KBM-7 (cell line): ENCODE data around the gene DPH5.
"Not testable (repeated sequence)": the region's sequence is repeated elsewhere in the genome, so short reads cannot be mapped to it uniquely, and the experiment has no call there.

Source experiments
- DNase-seq: peaks from one replicate; pipeline ENCODE4 v3.0.0-alpha.2; 2015
- in situ Hi-C: fragments of 300-500 bp; cut with MboI; formaldehyde crosslinking; loops from 2 replicates; pipeline ENCODE4 v1.14.3; 2020; ENCODE audit warnings: low sequenced_read_pairs, low pct_unique_long_range_greater_than_20kb, mixed read lengths

The DPH5 gene

DNA sequence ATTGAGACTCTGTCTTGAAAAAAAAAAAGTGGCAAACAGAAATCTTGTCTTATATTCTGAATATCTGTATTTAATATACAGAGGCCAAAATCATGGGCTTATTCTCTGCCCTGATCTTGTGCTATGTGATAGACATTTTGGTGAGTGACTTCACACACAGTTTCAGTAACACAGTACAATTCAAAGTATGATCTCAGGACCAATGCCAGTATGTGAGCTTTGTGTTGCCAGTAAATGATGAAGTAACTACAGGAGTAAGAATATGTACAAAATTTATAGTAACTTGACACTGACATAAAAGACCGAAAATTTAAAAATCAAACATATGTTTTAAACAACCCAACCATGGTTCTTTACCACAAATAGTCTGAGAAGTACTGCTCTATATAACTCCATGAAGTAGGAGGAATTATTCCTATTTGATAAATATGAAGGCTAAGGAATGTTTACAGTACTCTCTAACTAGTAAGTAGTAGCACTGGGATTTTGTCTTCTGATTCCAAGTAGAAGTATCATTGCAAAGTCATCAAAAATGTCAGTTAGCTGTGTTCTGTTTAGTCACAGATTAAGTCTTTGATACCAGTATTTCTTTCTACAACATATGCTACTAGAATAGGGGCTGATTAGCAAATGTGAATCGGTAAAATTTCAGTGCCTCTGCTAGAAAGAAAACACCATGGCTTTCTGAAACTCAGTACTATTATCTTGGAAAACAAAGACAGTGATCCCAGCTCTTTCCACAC lies 25.3 kb downstream of the DPH5 start:
- DNase-seq = no peak
- in situ Hi-C loops = no loop called here

GRCh38 chr1:100998426-100998825 lies 27.2 kb downstream of the DPH5 start:
- in situ Hi-C loops = no loop called here
- DNase-seq = no peak

- DNase-seq = no peak
- in situ Hi-C loops = no loop called here
Observed at GRCh38 chr1:100995198-100995988, 30.2 kb downstream of the DPH5 start.

DNA sequence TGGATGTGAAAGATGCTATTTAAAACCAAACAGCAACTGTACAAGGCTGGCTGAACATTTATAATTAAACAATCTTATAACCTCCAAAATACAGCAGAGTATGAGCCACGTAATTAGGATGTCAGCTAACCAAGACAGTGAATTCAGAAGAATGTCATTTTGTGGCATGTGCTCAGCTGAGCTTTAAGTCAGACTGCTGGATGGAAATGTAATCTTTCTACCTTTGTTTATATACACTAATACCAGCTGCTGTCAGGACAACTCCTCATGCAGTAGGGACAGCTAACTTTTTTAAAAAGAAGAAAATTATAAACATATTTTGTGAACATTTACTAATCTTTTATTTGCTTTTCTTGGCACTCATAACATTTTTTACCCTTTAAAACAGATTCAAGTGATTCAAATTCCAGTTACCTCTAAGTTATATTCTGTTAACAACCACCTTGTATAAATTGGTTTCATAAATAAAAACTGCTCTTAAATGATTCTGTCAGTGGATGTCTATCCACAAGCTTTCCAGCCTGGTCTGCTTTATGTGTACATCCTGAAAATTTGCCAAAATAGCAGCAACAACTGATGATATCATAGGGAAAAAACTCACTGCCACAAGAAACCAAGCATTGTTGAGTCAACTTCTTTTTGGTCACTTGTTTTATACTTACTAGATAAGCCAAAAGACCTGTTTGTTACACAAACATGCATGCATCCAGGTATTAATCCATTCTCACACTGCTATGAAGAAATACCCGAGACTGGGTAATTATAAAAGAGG lies 36.1 kb downstream of the DPH5 start:
- in situ Hi-C loops = no loop called here

GRCh38 chr1:100988121-100988520 lies 37.5 kb downstream of the DPH5 start:
- in situ Hi-C loops = no loop called here
- no peak for DNase-seq

More for the DNA sequence above, 36.1 kb downstream of the DPH5 start:
- no peak for DNase-seq

DNA sequence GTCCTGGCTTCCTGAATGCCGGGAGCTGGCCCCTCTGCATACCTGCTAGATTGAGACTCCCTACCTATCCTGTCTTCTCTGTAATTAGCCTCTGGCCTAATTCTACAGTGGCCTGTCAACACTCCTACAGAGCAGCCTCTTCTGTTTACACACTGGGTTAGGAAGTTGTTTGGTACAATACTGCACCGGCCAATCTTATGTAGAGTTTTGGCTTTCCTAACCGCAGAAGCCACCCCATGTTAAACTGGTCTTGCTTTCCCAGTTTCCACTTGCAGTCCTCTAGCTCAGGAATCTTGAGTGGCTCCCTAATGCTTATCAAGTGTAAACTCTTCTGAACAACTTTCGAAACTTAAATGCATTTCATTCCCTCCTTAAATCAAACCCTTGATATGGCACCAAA lies 42.8 kb downstream of the DPH5 start:
- in situ Hi-C loops = no loop called here
- DNase-seq = no peak

GRCh38 chr1:100979631-100980030 lies 46.0 kb downstream of the DPH5 start:
- in situ Hi-C loops = no loop called here
- no peak for DNase-seq

DNA sequence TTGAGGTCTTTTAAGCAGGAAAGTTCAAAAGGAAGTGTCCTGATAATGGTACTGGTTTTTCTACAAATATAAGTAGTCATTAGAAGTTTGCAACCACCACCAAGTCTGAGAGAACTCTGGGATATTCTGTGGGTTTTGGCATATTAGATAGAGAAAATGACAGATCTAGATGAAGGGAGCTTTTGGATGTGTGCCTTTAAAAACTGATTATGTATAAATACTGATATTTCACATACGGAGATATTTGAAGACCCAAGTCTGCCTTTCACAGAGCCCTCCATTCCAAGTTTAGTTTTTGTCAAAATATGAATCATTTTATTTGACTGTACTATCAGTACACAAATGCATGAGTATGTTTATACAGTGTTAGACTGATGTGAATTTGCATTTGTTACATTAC lies 48.6 kb downstream of the DPH5 start:
- DNase-seq = no peak
- in situ Hi-C loops = no loop called here

DNA sequence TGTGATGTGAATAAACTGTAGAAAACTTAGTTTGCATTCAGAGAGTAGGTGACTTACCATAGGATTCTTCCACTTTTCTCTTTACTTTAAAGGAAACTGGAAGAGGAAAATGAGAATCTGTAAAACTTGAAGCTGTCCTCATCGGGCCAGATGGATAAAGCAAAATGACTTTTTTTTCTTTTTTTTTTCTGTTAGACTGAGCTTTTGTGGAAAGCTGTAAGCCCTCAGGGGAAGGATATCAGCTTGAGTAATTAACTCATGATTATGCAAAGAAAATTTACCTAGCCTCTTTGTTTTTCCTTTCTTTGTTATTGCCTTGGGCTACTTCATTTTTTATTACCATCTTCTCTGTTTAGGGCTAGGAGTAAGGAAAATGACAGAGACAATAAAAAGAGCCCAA lies 53.4 kb downstream of the DPH5 start:
- in situ Hi-C loops = no loop called here
- DNase-seq = no peak

DNA sequence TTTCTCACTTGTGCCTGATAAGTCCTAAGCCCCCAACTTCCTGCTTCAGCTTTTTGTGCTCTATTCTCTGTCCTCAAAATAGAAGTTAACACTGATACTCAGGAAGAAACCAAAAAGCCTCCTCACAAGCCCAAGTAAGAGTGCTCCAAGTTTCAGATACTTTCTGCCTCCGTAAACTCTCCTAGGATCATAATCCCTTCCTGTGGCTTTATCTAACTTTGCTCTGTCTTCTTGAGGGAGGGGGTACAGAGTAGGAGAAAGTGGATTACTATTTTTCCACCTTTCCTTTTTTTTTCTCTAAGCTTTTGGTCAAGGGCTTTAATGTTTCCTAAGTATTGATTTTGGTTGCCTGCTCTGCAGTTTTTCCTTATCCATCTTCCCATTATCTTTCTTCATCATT lies 54.6 kb downstream of the DPH5 start:
- DNase-seq = no peak
- in situ Hi-C loops = no loop called here

DNA sequence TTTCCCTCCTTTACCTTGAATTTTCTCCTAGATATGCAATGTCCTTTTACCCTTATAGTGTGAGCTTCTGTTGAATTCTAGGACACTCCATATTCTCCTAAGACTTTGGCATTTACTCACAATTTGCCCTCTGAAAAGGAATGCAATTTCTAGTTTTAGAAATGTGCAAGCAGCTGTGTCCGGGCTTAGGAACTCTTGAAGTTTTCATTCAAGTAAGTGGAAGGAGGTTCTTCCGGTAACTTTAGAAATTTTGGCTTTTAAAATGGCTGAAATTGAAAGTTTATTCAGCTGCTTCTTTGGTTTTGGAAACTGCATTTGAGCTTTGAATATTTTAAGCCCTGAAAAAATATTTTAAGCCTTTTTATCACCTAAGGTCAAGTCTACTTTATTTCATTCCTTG lies 56.3 kb downstream of the DPH5 start:
- in situ Hi-C loops = no loop called here

GRCh38 chr1:100968621-100969020 lies 57.0 kb downstream of the DPH5 start:
- DNase-seq = no peak

More for the DNA sequence above, 56.3 kb downstream of the DPH5 start:
- DNase-seq = no peak

DNA sequence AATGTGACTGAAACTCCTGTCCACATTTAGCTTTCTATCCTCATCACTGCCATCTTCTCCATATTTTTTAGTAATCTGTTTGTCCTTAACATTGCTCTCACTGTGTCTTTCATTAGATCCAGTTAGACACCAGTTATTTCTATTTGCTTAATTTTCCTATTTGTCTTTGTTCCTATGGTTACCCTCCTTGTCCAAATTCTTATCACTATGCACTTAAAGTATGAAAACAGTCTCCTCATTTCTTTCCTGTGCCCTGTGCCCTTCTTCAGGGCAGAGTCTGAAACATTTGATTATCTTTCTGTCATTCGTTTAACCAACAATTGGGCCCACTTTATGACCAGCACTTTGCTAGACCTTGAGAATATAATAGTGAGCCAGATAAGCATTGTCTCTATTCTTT lies 65.5 kb downstream of the DPH5 start:
- in situ Hi-C loops = no loop called here
- DNase-seq = no peak

More at GRCh38 chr1:100968621-100969020, 57.0 kb downstream of the DPH5 start:
- in situ Hi-C loops = no loop called here

GRCh38 chr1:100959502-100960060 lies 66.0 kb downstream of the DPH5 start:
- in situ Hi-C loops = no loop called here
- DNase-seq = no peak

DNA sequence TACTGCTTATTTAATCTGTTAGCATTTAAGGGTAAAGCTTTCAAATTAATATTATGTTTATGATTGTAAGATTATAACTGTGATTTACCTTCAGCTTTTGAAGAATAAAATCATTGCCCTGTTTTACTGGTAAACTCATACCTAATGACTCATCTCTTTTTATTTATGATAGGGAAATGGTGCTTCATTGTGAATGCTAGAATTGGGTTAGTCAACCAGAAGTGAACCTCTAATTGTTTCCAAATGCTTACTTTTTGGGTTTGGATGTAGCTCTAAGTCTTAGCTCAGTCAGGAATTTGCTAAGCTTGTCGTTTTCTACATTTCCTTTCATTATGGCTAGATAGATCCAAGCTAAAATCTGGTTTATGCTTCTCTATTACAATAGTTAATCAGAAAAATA lies 70.3 kb downstream of the DPH5 start:
- no peak for DNase-seq
- in situ Hi-C loops = no loop called here

- in situ Hi-C loops = no loop called here
Observed at GRCh38 chr1:100953960-100954730, 71.4 kb downstream of the DPH5 start.

GRCh38 chr1:100952970-100953369 lies 72.6 kb downstream of the DPH5 start:
- peak; percentile 10 for DNase-seq
- in situ Hi-C loops = not testable (repeated sequence)

More at GRCh38 chr1:100953960-100954730, 71.4 kb downstream of the DPH5 start:
- DNase-seq = no peak

DNA sequence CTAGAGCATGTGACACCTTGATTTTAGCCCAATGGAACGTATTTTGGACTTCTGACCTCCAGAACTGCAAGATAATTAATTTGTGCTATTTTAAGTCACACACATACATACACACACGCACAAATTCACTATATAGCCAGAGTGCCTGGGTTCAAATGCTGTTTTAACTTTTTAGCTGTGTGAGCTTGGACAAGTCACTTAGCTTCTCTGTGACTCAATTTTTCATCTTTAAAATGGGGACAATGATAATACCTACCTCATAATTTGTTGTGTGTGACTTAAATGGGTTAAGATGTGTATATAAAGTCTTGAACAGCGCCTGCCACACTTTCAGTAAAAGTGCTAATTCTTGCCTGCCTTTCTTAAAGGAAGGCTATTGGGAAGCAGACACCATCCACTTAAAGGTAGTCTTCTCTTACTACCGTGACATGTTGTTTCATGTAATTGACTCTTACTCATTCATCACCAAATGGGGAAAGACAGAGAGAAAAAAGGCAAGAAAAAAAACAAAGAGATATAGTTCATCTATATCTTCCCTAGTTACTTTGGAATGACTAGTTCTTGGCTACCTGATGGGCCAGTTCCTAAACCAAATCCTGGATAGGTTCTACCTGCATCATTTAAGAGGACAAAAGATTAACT lies 73.4 kb downstream of the DPH5 start:
- in situ Hi-C loops = no loop called here
- no peak for DNase-seq
